Mononuclear cell (primary cell): Measurements from ENCODE around the gene MCAM. TPM values are rescaled to one million over a fixed set of nuclear protein-coding genes. Genes with fewer than 3 reads are reported as not detected.

Source experiments
- total RNA-seq: library from RNA; depleted of rRNA; stranded (reverse); fragments of >200 nt; gene quantifications from one replicate; pipeline ENCODE4 v1.2.3, GENCODE V29; 2012

Gene MCAM
- total RNA-seq, 1 donor: 2.6 TPM

Other genes starting within 250 kb of the MCAM start
- 34.7 TPM for gene VPS11, start 249.3 kb downstream of the MCAM start, total RNA-seq
- gene HMBS, start 232.2 kb downstream of the MCAM start, total RNA-seq: 2.7 TPM
- gene DPAGT1, start 215.3 kb downstream of the MCAM start, total RNA-seq: 6.7 TPM
- 7.5 TPM for gene C2CD2L, start 209.8 kb downstream of the MCAM start, total RNA-seq
- 9.1 TPM for gene HINFP, start 195.6 kb downstream of the MCAM start, total RNA-seq
- 0.10 TPM for gene ABCG4, start 168.1 kb downstream of the MCAM start, total RNA-seq
- 4.7 TPM for gene NLRX1, start 148.4 kb downstream of the MCAM start, total RNA-seq
- not detected for gene NHERF4, start 131.7 kb downstream of the MCAM start, total RNA-seq
- 16.0 TPM for gene CBL, start 110.8 kb downstream of the MCAM start, total RNA-seq
- 6.2 TPM for gene RNF26, start 17.4 kb upstream of the MCAM start, total RNA-seq
- gene C1QTNF5, start 23.8 kb upstream of the MCAM start, total RNA-seq: not detected
- gene MFRP, start 29.6 kb upstream of the MCAM start, total RNA-seq: not detected
- gene USP2, start 64.6 kb upstream of the MCAM start, total RNA-seq: under 0.01 TPM
- gene THY1, start 106.0 kb upstream of the MCAM start, total RNA-seq: 0.31 TPM